ENCODE results near the gene IAH1. TPM values are rescaled to one million over a fixed set of nuclear protein-coding genes. Genes with fewer than 3 reads are reported as not detected.
A peak's percentile ranks its signal among the peaks of the same experiment; 100 is the strongest.

The IAH1 gene
- total RNA-seq, 1 donor from 2014 or later, result 31.1 TPM

- peak overlapping the region; percentile 71 for H3K4me3 ChIP-seq (ENCODE audit: insufficient read depth, low read depth, low read length)
- peaks cover 11% of the 10 kb centered on the region for H3K4me1 ChIP-seq (ENCODE audit: insufficient read depth, low read length)
- H3K27ac ChIP-seq (ENCODE audit: low read depth, low read length), result no peak overlapping the region
- Mint-ChIP-seq H3K27me3 (ENCODE audit: low read depth, unreplicated experiment) (no peaks in the 10 kb centered on the region), H3K4me3 (ENCODE audit: unreplicated experiment) (peak overlapping the region; percentile 41), H3K36me3 (ENCODE audit: low read depth, unreplicated experiment) (peaks cover 25% of the 10 kb centered on the region), H3K4me1 (ENCODE audit: low read depth, unreplicated experiment) (peaks cover 17% of the 10 kb centered on the region), H3K27ac (ENCODE audit: unreplicated experiment) (no peak overlapping the region), H3K9me3 (ENCODE audit: unreplicated experiment) (no peaks in the 10 kb centered on the region)
- no peaks in the 10 kb centered on the region for H3K27me3 ChIP-seq (ENCODE audit: insufficient read depth, low read length)
- no peak for DNase-seq (ENCODE audit: low read depth)
- peaks cover 33% of the 10 kb centered on the region for H3K79me2 ChIP-seq (ENCODE audit: insufficient read depth, low read length)
- peak overlapping the region; percentile 86 for H3K4me2 ChIP-seq (ENCODE audit: low read length)
- TF ChIP-seq EZH2 (IDR thresholded peaks at IDR 0.05; ENCODE audit: insufficient read depth, low read length), result no peak
- TF ChIP-seq, protein P1, sequence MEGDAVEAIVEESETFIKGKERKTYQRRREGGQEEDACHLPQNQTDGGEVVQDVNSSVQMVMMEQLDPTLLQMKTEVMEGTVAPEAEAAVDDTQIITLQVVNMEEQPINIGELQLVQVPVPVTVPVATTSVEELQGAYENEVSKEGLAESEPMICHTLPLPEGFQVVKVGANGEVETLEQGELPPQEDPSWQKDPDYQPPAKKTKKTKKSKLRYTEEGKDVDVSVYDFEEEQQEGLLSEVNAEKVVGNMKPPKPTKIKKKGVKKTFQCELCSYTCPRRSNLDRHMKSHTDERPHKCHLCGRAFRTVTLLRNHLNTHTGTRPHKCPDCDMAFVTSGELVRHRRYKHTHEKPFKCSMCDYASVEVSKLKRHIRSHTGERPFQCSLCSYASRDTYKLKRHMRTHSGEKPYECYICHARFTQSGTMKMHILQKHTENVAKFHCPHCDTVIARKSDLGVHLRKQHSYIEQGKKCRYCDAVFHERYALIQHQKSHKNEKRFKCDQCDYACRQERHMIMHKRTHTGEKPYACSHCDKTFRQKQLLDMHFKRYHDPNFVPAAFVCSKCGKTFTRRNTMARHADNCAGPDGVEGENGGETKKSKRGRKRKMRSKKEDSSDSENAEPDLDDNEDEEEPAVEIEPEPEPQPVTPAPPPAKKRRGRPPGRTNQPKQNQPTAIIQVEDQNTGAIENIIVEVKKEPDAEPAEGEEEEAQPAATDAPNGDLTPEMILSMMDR (IDR thresholded peaks at IDR 0.05; ENCODE audit: insufficient read depth, low read depth, low read length), result no peak
- H4K20me1 ChIP-seq (ENCODE audit: insufficient read depth, low read length), result peaks cover 4% of the 10 kb centered on the region
- H2AFZ ChIP-seq (ENCODE audit: low read depth, low read length), result peak overlapping the region; percentile 94
- no peak for FAIRE-seq
- H3K36me3 ChIP-seq (ENCODE audit: insufficient read depth, low read length), result peaks cover 7% of the 10 kb centered on the region
- H3K9ac ChIP-seq (ENCODE audit: low read length), result peak overlapping the region; percentile 83
- H3K9me3 ChIP-seq (ENCODE audit: insufficient read depth, low read depth, low read length), result no peaks in the 10 kb centered on the region
These were observed 905 bp upstream of the IAH1 start for GRCh38 chr2:9473308-9473984.

GRCh38 chr2:9473985-9474360 is 378 bp upstream of the IAH1 start:
- no peak for DNase-seq (ENCODE audit: low read depth)
- FAIRE-seq, result no peak

More at GRCh38 chr2:9473985-9474360, 378 bp upstream of the IAH1 start:
- H3K9me3 Mint-ChIP-seq (ENCODE audit: unreplicated experiment), result no peaks in the 10 kb centered on the region
- peaks cover 25% of the 10 kb centered on the region for H3K36me3 Mint-ChIP-seq (ENCODE audit: low read depth, unreplicated experiment)
- no peak overlapping the region for H3K4me3 Mint-ChIP-seq (ENCODE audit: unreplicated experiment)
- H3K4me1 ChIP-seq (ENCODE audit: insufficient read depth, low read length), result peaks cover 11% of the 10 kb centered on the region
- H3K27ac Mint-ChIP-seq (ENCODE audit: unreplicated experiment), result no peak overlapping the region
- TF ChIP-seq EZH2 (IDR thresholded peaks at IDR 0.05; ENCODE audit: insufficient read depth, low read length), result no peak
- TF ChIP-seq, protein P1 (IDR thresholded peaks at IDR 0.05; ENCODE audit: insufficient read depth, low read depth, low read length), result no peak
- H3K4me1 Mint-ChIP-seq (ENCODE audit: low read depth, unreplicated experiment), result peaks cover 22% of the 10 kb centered on the region
- H4K20me1 ChIP-seq (ENCODE audit: insufficient read depth, low read length), result peaks cover 7% of the 10 kb centered on the region
- H3K9ac ChIP-seq (ENCODE audit: low read length), result peak overlapping the region; percentile 83
- H3K4me3 ChIP-seq (ENCODE audit: insufficient read depth, low read depth, low read length), result peak overlapping the region; percentile 71
- H3K27me3 ChIP-seq (ENCODE audit: insufficient read depth, low read length), result no peaks in the 10 kb centered on the region
- H3K4me2 ChIP-seq (ENCODE audit: low read length), result peak overlapping the region; percentile 86
- H3K27me3 Mint-ChIP-seq (ENCODE audit: low read depth, unreplicated experiment), result no peaks in the 10 kb centered on the region
- H3K79me2 ChIP-seq (ENCODE audit: insufficient read depth, low read length), result peaks cover 38% of the 10 kb centered on the region
- peaks cover 7% of the 10 kb centered on the region for H3K36me3 ChIP-seq (ENCODE audit: insufficient read depth, low read length)
- peak overlapping the region; percentile 94 for H2AFZ ChIP-seq (ENCODE audit: low read depth, low read length)
- H3K9me3 ChIP-seq (ENCODE audit: insufficient read depth, low read depth, low read length), result no peaks in the 10 kb centered on the region
- peak overlapping the region; percentile 67 for H3K27ac ChIP-seq (ENCODE audit: low read depth, low read length)

Measured in astrocyte (in vitro differentiated cells and primary cell).